GM18526 (cell line): ENCODE measurements around the gene ZNRF3.

Experiments
- POLR2A ChIP-seq: IDR thresholded peaks from 3 replicates; pipeline ENCODE4 v1.6.1; 2011; ENCODE audit not compliant: insufficient read length; ENCODE audit errors: extremely low read depth

ZNRF3 gene

DNA sequence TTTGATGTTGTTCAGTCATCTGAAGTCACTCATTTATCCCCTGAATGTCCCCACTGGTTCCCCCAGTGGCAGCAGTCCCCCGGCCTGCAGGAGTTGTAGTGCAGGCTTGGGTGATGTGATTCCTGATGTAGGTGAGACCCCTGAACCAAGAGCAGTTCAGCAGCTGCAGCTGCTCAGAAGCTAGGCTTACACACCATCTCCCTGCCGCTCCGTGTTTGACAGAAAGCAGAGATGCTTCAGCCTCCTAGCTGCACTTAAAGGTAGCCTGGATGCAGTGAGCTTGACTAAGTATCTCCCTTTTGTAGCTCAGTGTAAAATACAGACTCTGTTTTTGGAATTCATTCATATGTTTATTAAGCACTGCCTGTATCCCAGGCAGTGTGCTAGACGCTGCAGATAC, 130.9 kb downstream of the ZNRF3 start:
- no peak for TF ChIP-seq POLR2A

- TF ChIP-seq POLR2A = no peak
Measured at GRCh38 chr22:29014773-29015172, 131.4 kb downstream of the ZNRF3 start.

DNA sequence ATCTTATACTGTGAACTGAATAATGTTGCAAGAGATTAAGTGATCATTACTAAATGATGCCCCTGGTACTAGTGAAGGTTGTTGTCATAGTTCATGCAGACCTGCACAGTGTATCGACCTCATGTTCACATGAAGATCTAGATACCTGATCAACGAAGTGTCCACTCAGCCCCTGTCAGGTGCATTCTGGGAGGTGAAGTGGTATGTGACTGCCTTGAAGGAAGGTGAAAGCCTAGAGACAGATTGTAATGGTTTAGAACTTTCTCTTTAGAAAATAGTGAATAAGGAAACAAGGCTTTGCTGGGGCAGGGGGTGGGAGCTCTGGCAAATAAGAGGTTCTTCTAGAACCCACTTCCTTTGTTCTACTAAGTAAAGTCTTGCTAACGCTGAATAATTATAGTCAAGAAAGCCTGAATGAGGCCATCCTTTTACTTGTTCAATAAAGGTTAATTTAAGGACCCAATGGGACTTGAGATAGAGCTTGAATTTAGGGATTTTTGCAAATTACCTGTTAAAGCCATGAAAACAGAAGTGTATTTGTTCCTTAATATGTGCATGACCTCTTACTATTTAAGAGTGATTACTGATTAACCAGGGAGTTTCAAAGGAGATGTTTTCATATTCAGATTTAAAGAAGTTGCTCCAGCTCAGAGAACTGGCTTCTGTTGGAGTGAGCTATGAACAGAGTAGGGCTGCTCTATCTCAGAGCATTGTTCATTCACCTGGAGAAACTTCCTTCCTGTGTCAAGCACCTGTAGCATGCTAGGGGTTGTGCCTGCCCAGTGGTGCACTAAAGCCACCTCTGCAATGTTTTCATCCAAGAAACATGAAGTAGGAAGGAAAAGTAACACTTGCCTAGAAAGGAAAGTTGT, 132.9 kb downstream of the ZNRF3 start:
- TF ChIP-seq POLR2A = no peak

DNA sequence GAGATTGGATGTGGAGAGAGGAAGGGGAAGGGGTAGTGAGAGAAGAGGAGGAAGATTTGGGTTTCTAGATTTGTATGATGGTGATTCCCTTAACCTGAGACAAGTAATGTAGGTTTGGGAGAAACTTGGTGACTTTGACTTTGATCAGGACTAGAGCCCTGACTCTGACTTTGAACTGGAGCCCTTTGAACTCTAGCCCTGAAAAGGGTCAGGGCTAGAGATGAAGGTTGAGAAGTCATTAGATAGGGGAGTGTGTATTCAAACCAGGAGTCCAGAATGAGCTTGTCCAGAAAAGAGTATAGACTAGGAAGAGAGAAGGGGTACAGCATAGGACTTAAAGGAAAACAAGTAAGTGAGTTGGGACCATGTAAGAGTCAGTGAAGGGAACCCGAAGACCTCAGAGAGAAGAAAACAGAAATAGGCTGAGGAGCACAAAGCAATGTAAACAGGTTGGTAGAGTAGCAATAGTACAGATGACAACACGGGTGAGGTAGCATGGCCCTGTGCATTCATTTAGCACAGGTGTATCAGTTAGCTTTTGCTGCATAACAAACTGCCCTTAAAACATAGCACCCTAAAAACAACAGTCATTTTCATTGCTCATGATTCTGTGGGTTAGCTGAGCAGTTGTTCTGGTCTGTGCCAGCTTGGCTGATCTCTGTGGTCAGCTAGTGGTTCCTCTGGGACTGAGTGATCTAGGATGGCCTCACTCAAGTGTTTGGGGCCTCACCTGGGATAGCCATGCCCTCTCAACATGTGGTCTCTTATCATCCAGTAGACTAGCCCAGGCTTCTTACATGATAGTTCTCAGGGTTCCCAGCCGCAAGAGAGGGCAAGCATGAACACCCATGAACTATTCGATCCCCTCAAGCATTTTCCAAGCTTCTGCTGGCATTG, 135.2 kb downstream of the ZNRF3 start:
- TF ChIP-seq POLR2A = no peak

DNA sequence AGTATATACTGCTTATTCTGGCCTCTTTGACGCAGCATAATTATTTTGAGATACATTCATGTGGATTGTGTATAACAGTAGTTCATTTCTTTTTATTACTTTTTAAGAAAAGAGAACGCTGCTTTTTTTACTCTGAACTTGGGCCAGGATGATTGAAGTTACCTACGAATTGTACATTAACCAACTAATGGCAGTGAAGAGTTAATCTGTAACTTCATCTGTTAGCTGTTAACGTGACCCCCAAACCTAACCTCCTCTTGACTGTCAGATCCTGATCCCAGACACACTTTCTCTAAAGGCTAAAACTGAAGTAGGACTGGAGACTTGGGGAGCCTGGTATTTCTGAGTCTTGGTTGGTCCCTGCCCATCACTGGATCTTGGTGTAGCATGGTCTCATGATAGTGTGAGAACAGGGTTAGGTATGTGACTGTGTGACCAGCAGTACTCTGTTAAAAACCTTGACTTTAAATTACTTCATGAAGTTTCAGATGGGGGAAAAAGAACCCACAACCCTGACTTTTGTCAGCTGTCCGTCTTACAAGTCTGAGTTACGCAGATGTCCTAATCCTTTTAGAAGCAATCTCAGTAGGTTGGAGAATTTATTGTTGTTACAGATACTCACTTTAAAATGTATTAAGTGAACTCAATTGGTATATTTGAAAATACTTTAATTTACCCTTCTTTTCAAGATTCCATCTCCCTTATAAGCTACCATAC, 138.9 kb downstream of the ZNRF3 start:
- TF ChIP-seq POLR2A = no peak

DNA sequence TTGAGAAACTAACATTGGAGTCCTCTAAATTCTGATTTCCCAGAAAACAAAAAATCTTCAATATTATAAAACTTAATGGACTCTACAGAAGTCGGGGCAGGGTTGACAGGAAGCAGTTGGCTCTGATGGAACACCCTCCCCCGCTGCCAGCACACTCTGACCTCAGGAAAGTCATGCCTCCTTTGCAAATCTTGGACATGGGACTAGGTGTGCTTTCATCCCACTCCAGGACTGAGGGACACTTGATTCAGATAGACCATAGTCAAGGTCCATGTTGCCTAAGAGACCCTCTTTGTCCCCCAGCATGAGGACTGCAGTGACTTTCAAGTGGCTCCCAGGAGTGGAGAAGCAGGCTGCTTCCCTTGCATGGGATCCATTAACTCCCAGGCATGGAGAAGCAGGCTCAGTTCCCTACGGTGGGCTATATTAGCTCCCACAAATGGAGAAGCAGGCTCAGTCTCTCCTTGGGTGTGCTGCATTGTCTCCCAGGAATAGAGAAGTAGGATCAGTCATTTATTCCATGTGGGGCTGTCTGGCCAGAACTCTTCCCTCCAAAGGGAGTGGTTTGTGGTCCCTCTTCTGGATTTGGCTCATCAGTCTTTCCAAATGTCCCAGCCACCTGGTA, 139.9 kb downstream of the ZNRF3 start:
- no peak for TF ChIP-seq POLR2A

DNA sequence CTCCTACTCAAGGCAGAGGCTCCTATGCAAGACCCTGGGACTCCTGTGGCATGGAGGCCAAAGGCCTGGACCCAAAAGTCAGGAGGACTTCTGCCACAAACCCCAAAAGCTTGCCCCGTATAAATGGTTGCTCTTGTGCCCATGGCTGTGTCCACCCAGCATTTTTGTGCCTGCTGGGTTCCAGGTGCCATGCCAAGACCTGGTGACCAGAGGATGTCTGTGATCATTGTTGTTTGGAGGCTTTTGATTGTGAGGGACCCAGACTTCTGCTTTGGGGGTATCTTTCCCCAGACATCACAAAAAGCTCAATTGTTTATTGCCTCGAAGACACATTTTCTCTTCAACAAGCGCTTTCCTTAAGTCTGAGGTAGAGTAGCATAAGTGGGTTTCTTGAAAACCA, 143.2 kb downstream of the ZNRF3 start:
- TF ChIP-seq POLR2A = no peak

- TF ChIP-seq POLR2A = no peak
Measured at GRCh38 chr22:29028468-29028867, 145.1 kb downstream of the ZNRF3 start.

DNA sequence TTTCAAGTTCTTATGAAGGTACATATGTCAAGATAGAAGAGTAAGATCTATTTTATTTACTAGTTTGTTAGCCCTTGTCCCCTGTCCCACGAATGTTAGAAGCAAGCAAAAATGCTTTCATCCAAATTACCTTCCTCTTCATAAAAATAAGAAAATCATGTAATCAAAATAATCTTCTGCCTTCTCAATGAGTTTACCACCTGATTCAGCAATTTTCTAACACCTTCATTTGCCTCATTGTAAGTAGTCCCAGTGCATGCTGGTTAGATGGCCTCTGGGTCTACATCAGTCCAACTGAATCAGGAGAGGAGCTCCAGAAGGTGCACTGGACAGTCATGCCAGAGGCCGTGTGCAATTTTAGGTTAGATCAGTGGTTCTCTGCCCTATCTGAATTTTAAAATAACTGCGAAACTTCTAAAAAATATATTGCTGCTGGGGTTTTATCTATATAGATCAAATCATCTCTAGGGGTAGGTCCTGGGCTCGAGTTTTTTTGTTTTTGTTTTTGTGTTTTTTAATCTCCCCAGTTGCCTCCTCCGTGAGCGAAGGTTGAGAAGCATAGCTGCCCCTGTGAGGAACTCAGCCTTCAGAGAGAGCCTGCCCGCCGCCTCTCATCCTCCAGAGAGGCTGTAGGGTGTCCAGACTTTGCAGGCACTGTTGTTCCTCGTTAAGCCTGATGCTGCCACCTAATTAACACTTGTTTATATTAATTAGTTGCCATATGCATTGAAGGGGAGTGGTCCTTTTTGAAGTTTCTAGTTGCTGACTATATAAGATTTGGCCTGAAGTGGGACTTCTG, 146.0 kb downstream of the ZNRF3 start:
- TF ChIP-seq POLR2A = no peak

- no peak for TF ChIP-seq POLR2A
Measured at GRCh38 chr22:29030016-29030617, 146.7 kb downstream of the ZNRF3 start.

DNA sequence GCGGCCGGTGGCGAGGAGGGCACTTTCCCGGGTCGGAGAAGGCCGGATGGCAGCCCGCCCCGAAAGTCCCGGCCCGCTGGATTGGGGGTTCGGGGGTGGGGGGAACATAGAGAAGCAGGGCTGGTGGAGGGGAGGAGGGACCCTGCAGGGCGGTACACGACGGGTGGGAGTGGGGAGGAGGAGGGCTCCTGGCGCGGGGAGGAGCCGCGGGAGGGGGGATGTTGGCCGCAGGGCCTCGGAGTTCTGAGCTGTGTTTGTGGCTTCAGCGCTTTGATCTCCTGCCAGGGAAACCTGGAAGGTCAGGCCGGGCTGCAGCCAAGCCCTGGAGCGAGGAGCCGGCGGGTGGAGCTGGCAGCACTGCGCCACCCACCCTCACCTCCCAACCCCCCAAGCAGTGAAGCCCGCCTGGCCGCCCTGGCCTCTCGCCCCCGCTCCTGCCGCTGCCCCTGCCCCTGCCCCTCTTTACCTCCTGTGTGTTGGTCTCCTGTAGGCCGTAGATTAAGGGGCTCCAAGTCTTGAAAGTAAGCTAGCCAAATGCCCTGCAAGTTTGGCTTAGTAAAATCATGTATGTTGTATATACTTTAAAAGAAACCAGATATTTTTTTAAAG, 147.3 kb downstream of the ZNRF3 start:
- TF ChIP-seq POLR2A = no peak

- TF ChIP-seq POLR2A = no peak
Measured at GRCh38 chr22:29031227-29032011, 148.0 kb downstream of the ZNRF3 start.
